A549 (cell line): ENCODE measurements around the gene HSPA1A.
"Not testable (repeated sequence)": the region's sequence is repeated elsewhere in the genome, so short reads cannot be mapped to it uniquely, and the experiment has no call there.

Experiments
- CEBPB ChIP-seq, 2 experiments: fragments of >200 bp in 1 of 2; sonication (Bioruptor Twin) in 1 of 2; formaldehyde crosslinking in 1 of 2; IDR thresholded peaks; 2 replicates each; pipeline ENCODE4 v1.6.1; 2012 to 2016
- EHMT2 ChIP-seq: fragments of 200-600 bp; sonication (generic); IDR thresholded peaks from 2 replicates; pipeline ENCODE4 v1.6.1; 2016; ENCODE audit warnings: antibody characterized with exemption, low read depth, mild to moderate bottlenecking, moderate library complexity
- EP300 ChIP-seq, 2 experiments: fragments of >200 bp; sonication (Bioruptor Twin); formaldehyde crosslinking; IDR thresholded peaks; 2 replicates in 1 of 2; 3 replicates in 1 of 2; pipeline ENCODE4 v1.6.1; 2016 to 2017
- JUN ChIP-seq, 2 experiments: fragments of >200 bp; sonication (Bioruptor Twin); formaldehyde crosslinking; IDR thresholded peaks; 2 replicates in 1 of 2; 3 replicates in 1 of 2; pipeline ENCODE4 v1.6.1; 2016 to 2017
- MAZ ChIP-seq: fragments of 150-350 bp; IDR thresholded peaks from 2 replicates; pipeline ENCODE4 v1.6.1; 2014; ENCODE audit warnings: antibody characterized with exemption, low read depth, low read length, borderline replicate concordance
- NR3C1 ChIP-seq: fragments of >200 bp; sonication (Bioruptor Twin); formaldehyde crosslinking; IDR thresholded peaks from 3 replicates; pipeline ENCODE4 v1.6.1; 2017
- POLR2A ChIP-seq: IDR thresholded peaks from 2 replicates; pipeline ENCODE4 v1.6.1; 2012; ENCODE audit warnings: mild to moderate bottlenecking, low read length
- RAD21 ChIP-seq, 2 experiments: fragments of >200 bp in 1 of 2; sonication (Bioruptor Twin) in 1 of 2; formaldehyde crosslinking in 1 of 2; IDR thresholded peaks in 1 of 2; conservative IDR thresholded peaks in 1 of 2; 2 replicates in 1 of 2; 3 replicates in 1 of 2; pipeline ENCODE4 v1.6.1; 2012 to 2018; ENCODE audit warnings: inconsistent platforms in 1 of 2
- REST ChIP-seq: fragments of 200-600 bp; sonication (generic); IDR thresholded peaks from 2 replicates; pipeline ENCODE4 v1.6.1; 2016; ENCODE audit warnings: antibody characterized with exemption, mild to moderate bottlenecking, moderate library complexity
- RFX5 ChIP-seq: fragments of 450-650 bp; IDR thresholded peaks from 2 replicates; pipeline ENCODE4 v1.7.1; 2014; ENCODE audit warnings: antibody characterized with exemption, mild to moderate bottlenecking, moderate library complexity
- SREBF2 ChIP-seq: fragments of 450-650 bp; IDR thresholded peaks from 2 replicates; pipeline ENCODE4 v1.6.1; 2014; ENCODE audit warnings: mild to moderate bottlenecking, moderate library complexity
- TF ChIP-seq, protein P1 (sequence below): fragments of >200 bp; sonication (Bioruptor Twin); formaldehyde crosslinking; IDR thresholded peaks from 3 replicates; pipeline ENCODE4 v1.5.1; 2016
- TF ChIP-seq, protein P2 (sequence below): IDR thresholded peaks from 2 replicates; pipeline ENCODE4 v1.6.1; 2012

GRCh38 chr6:31839779-31840126 lies 24.4 kb downstream of the HSPA1A start:
- TF ChIP-seq, protein P1, sequence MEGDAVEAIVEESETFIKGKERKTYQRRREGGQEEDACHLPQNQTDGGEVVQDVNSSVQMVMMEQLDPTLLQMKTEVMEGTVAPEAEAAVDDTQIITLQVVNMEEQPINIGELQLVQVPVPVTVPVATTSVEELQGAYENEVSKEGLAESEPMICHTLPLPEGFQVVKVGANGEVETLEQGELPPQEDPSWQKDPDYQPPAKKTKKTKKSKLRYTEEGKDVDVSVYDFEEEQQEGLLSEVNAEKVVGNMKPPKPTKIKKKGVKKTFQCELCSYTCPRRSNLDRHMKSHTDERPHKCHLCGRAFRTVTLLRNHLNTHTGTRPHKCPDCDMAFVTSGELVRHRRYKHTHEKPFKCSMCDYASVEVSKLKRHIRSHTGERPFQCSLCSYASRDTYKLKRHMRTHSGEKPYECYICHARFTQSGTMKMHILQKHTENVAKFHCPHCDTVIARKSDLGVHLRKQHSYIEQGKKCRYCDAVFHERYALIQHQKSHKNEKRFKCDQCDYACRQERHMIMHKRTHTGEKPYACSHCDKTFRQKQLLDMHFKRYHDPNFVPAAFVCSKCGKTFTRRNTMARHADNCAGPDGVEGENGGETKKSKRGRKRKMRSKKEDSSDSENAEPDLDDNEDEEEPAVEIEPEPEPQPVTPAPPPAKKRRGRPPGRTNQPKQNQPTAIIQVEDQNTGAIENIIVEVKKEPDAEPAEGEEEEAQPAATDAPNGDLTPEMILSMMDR: not testable (repeated sequence)
- not testable (repeated sequence) for TF ChIP-seq SREBF2; EP300 (IDR thresholded peaks at IDR 0.05); NR3C1; EHMT2; CEBPB (IDR thresholded peaks at IDR 0.05); RAD21 (conservative IDR thresholded peaks at IDR 0.05 in 1 of 2, IDR thresholded peaks at IDR 0.05 in 1 of 2); MAZ; POLR2A; RFX5; JUN (IDR thresholded peaks at IDR 0.05); REST
- TF ChIP-seq, protein P2, sequence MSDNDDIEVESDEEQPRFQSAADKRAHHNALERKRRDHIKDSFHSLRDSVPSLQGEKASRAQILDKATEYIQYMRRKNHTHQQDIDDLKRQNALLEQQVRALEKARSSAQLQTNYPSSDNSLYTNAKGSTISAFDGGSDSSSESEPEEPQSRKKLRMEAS: not testable (repeated sequence)
